Measurements from ENCODE around the gene HES4. TPM values are rescaled to one million over a fixed set of nuclear protein-coding genes. Genes with fewer than 3 reads are reported as not detected.

Gene HES4
- total and polyA plus RNA-seq, 4 donors: 13.5 to 47.9 (median 27.1) TPM

DNA sequence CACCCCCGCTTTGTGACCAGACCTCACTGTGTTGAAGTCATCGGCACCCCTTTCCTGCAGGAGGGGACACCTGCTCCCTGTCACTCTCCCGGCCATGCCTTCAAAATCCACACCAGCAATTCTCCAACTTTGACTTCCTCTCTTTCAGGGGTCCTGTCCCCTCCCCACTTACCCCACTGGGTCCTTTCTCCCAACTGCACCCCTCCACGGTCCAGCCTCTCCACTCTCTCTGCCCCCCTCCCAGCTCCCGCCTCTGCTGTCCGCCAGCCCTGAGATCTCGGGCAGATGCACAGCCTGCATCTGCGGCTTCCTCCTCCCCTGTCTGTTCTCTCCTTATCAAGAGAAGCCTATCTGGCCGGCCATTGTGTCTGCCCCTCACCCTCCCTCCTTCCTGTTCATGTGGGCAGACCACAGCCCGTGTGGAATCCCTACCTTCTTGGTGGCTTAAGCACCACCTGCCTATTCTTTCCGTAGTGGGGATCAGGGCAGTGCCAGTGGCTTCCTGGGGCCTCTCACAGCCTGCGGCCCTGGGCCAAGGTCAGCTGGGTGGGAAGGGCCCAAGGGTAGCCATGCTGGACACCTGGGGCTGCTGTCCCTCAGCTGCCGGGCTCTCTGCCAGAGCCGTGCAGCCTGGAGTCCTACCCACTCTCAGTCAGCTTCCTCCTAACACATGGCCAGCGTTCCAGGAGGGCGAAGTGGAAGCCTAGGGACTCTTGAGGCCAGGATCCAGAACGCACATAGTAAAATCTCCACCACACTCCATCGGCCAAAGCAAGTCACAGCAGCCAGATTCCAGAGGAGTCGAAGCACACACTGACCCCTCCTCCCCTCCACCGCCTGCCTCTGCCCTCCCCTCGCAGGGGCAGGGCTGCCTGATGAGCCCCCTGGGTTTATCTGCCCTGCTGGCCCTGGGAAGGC, 5.1 kb upstream of the HES4 start:
- Histone ChIP-seq H3K27me3 (ENCODE audit: control insufficient read depth in 3 of 3, insufficient read depth in 3 of 3, low read length in 2 of 3) (no peaks in the 10 kb centered on the region), H3K4me3 (no peak overlapping the region), H3K27ac (ENCODE audit: low read depth in 1 of 2, low read length in 1 of 2) (peak overlapping the region in 1 of 2 donors; percentile 8), H3K4me1 (ENCODE audit: control insufficient read depth in 5 of 5, insufficient read depth in 5 of 5, low read length in 5 of 5) (peaks cover 0 to 24% (median 16%) of the 10 kb centered on the region in 5 donors), H3K36me3 (ENCODE audit: control insufficient read depth in 4 of 4, insufficient read depth in 4 of 4, low read length in 4 of 4) (no peaks in the 10 kb centered on the region), H3K9ac (ENCODE audit: insufficient read depth in 1 of 2, low read length in 2 of 2) (no peak overlapping the region), H3K9me3 (ENCODE audit: control insufficient read depth in 4 of 4, insufficient read depth in 3 of 4, low read length in 3 of 4) (no peaks in the 10 kb centered on the region)
- DNase-seq (peak; percentile 74 to 82 (median 75)), ATAC-seq (ENCODE audit: insufficient read depth, low FRiP score) (no peak)
- 9 to 18% methylated on average over 21 of the region's 21 CpGs for WGBS, 2 donors
- TF ChIP-seq, protein P1, sequence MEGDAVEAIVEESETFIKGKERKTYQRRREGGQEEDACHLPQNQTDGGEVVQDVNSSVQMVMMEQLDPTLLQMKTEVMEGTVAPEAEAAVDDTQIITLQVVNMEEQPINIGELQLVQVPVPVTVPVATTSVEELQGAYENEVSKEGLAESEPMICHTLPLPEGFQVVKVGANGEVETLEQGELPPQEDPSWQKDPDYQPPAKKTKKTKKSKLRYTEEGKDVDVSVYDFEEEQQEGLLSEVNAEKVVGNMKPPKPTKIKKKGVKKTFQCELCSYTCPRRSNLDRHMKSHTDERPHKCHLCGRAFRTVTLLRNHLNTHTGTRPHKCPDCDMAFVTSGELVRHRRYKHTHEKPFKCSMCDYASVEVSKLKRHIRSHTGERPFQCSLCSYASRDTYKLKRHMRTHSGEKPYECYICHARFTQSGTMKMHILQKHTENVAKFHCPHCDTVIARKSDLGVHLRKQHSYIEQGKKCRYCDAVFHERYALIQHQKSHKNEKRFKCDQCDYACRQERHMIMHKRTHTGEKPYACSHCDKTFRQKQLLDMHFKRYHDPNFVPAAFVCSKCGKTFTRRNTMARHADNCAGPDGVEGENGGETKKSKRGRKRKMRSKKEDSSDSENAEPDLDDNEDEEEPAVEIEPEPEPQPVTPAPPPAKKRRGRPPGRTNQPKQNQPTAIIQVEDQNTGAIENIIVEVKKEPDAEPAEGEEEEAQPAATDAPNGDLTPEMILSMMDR (IDR thresholded peaks at IDR 0.05; ENCODE audit: control extremely low read depth, extremely low read depth): no peak

DNA sequence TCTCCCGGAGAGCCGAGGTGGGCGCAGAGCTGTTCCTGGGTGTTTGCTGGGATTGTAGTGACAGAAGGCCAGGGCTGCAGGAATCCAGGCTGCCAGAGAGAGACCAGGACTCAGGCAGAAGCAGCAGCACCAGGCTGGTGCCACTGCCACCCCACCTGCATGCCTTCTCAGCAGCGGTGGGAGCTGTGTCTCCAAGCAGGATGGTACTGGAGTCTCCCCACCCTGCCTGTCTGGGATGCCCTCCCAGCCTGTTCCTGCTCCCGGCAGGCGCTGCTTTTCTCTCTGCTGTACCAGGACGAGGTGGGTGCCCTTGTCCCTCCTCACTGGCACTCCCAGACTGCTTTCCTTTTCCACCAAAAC, 4.5 kb upstream of the HES4 start:
- DNase-seq (no peak), ATAC-seq (ENCODE audit: insufficient read depth, low FRiP score) (no peak)
- H3K4me1 ChIP-seq (ENCODE audit: control insufficient read depth in 5 of 5, insufficient read depth in 5 of 5, low read length in 5 of 5): peaks cover 0 to 26% (median 17%) of the 10 kb centered on the region in 5 donors
- TF ChIP-seq, protein P1 (IDR thresholded peaks at IDR 0.05; ENCODE audit: control extremely low read depth, extremely low read depth): no peak
- no peak overlapping the region for H3K4me3 ChIP-seq
- WGBS, 2 donors: 48 to 62% methylated on average over 7 of the region's 7 CpGs
- no peaks in the 10 kb centered on the region for H3K27me3 ChIP-seq (ENCODE audit: control insufficient read depth in 3 of 3, insufficient read depth in 3 of 3, low read length in 2 of 3)
- H3K9me3 ChIP-seq (ENCODE audit: control insufficient read depth in 4 of 4, insufficient read depth in 3 of 4, low read length in 3 of 4): no peaks in the 10 kb centered on the region
- no peaks in the 10 kb centered on the region for H3K36me3 ChIP-seq (ENCODE audit: control insufficient read depth in 4 of 4, insufficient read depth in 4 of 4, low read length in 4 of 4)
- H3K27ac ChIP-seq (ENCODE audit: low read depth in 1 of 2, low read length in 1 of 2): no peak overlapping the region
- no peak overlapping the region for H3K9ac ChIP-seq (ENCODE audit: insufficient read depth in 1 of 2, low read length in 2 of 2)

DNA sequence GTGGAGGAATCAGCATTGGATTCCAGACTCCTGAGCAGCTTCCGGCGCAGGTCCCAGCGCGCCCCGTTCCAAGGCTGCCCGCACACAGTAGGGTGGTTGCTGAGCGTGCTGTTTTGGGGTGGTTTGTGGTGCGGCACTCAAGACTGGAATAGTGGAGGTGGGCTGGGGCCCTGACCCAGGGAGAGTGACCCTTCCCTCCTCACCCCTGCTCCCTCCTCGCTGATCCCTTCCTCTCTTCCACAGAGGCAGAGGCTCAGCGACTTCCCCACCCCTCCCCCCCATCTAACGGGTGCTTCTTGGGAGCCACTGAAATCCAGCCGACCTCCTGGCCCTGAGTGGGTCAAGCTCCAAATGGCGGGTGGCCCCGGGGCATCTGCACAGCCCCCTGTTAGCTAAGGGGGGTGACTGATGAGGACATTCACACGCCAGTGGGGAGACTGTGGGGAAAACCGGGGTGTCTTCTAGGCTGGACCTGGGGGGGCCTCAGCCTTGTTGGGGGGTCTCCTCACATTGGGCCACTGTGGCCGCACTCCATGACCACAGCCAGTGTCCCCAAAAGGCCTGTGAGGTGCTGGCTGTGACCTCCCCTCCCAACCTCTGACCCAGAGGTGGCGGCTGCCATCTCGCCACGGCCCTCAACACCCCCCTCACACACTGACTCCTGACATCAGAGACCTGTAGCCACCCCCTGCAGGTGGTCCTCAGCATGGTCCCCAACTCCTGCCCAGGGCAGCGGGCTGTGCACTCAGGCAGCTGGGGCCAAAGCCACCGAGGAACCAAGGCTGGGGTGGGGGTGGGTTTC, 3.9 kb upstream of the HES4 start:
- H3K9me3 ChIP-seq (ENCODE audit: control insufficient read depth in 4 of 4, insufficient read depth in 3 of 4, low read length in 3 of 4): no peaks in the 10 kb centered on the region
- H3K4me3 ChIP-seq: no peak overlapping the region
- 79 to 85% methylated on average over 22 of the region's 22 CpGs for WGBS, 2 donors
- ATAC-seq (ENCODE audit: insufficient read depth, low FRiP score): no peak
- no peak overlapping the region for H3K9ac ChIP-seq (ENCODE audit: insufficient read depth in 1 of 2, low read length in 2 of 2)
- TF ChIP-seq, protein P1 (IDR thresholded peaks at IDR 0.05; ENCODE audit: control extremely low read depth, extremely low read depth): no peak
- no peak overlapping the region for H3K27ac ChIP-seq (ENCODE audit: low read depth in 1 of 2, low read length in 1 of 2)
- H3K4me1 ChIP-seq (ENCODE audit: control insufficient read depth in 5 of 5, insufficient read depth in 5 of 5, low read length in 5 of 5): peaks cover 0 to 27% (median 19%) of the 10 kb centered on the region in 5 donors
- no peaks in the 10 kb centered on the region for H3K27me3 ChIP-seq (ENCODE audit: control insufficient read depth in 3 of 3, insufficient read depth in 3 of 3, low read length in 2 of 3)
- no peak for DNase-seq
- H3K36me3 ChIP-seq (ENCODE audit: control insufficient read depth in 4 of 4, insufficient read depth in 4 of 4, low read length in 4 of 4): no peaks in the 10 kb centered on the region
